Amniotic stem cell (primary cell): ENCODE results near the gene ALDH3B1.

Source experiments
- DNase-seq: peaks from one replicate; lab custom pipeline; 2025; lab: John Stamatoyannopoulos, UW

The ALDH3B1 gene

DNA sequence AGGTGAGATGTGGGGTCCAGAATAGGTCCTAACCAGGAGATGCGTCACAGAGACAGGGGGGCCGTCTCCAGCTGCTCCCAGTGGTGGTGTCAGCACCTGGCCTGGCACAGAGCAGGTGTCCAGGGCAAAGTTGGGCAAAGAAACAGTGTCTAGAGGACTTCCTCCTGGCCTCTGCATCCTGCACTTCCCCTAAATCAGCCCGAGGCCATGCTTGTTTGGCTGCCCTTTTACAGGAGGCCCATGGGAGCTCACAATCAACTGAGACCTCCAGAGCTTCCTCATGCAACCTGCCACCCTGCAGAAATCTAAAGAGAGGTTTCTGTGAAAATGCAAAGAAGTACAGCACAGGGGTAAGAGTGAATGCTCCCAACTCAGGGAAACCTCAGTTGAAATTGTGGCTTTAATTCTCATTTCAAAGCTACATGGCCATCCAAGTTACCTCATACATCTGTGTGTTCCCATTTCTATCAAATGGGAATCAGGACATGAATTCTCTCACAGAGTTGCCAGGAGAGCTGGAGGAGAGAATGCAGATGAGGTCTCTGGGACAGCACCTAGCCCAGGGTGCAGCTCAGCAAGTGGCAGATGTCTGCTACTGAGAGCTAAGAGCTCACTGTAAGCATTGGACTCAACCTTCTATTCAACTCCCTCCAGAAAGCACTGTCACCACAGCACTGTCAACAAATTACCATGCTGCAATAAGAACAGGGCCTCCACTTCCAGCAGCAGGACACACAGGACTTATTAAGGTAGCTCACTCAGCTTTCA, 61.3 kb downstream of the ALDH3B1 start:
- DNase-seq, result no peak

DNA sequence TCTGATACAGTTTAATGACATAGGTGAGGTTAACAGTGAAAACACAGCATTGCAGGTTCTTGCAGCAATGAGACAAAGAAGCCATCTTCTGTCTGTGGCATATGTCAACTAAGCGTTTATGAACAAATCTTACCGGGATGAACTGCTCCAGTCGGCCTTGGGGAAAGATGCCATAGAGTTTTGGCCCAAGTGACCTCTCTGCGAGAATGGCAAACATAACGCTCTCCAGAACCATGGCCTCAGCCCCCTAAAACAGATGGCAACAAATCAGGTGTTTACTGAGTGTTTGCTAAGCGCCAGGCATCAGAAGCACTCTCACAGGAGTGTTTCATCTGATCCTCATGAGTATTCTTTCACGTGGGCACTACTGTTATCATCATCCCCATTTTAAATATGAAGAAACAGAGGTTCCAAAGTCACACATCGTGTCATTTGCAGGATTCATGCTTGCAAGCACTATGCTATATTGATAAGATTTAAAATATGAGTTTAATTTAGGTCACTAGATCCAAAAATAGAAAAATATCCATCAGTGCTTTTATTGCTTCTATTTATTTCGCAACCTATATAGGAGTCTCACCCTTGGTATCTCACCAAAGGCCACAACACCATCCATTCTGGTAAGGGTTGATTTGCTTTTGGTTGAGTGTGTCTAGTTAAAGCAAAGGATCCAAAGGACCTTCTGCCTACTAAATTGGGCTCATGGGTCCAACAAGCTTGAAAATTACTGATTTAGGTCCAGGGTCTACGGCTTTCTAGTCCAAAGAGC, 64.6 kb downstream of the ALDH3B1 start:
- DNase-seq, result no peak

DNA sequence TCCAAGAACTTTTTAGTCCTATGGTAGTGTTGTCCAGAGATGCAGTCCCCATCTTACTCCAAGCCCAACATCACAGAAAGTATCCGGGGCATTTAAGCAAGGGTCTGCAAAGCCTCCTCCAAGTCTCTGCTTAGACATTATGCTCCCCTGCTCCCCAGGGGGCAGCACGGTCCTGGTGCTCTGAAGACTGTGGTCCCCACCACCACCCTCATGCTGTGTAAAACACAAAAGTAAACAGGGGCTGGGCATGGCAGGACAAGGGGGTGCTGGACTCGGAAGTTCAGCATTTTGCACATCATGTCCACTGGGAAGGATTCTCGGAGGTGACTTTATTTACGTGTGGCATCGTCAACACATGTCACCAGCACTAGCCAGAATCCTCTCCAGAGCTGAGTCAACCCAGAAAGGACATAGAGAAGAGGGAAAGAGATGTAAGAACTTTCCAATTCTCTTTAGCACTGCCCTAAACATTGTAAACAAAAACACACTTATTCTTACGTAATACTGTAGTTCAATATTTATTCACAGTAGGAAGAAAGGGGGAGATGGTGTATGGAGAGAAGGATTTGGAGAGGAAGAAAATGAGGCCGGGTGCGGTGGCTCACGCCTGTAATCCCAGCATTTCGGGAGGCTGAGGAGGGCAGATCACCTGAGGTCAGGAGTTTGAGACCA, 66.4 kb downstream of the ALDH3B1 start:
- no peak for DNase-seq

DNA sequence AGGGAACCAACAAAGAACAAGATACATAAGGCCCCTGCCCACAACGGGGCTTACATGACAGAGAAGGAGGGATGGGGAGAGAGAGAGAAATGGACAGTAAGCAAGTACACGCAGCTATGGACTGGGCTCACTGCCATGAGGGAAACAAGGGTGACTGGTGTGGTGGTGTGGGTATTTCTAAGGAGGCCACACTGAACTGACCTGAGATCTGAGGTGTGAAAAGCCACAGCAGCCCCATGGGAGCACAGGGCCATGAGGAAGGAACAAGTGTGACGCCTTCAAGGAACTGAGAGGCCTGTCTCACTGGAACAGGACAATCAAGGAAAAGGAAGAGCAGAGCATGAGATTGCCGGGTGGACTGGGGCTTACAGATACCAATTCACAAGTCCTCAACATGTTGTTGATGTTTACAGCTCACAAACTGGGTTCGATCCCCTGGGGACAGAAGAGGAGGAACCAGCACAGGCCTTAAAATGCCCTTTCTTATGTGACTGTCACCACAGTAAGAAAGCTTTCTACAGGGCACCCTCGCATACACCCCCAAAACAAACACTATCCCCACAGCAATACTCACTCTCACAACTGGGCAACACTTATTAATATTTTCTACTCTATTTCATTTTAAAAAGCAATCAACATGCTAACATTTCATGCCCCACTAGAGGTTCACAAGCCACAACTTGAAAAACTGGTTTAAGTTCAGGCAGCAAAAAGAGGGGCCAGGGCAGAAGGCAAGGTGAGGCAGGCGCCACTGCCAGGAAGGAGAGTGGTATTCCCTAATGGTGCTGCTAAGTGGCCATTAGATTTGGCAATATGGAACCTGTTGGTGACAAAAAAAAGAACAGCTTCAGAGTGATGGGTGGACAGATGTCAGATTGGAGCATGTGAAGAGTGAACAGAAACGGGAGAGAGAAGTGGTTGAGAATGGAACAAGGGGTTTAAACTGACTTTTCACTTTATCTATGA, 67.8 kb downstream of the ALDH3B1 start:
- no peak for DNase-seq
